Thyroid gland (tissue), 4 donors: ENCODE results near the gene CAMK1. TPM values are rescaled to one million over a fixed set of nuclear protein-coding genes. Genes with fewer than 3 reads are reported as not detected.

ENCODE experiments used
- DNase-seq, 2 donors: peaks; one replicate each; pipeline ENCODE4 v3.0.0-alpha.2; 2019
- H3K27ac ChIP-seq, 3 donors: fragments of 200-600 bp; sonication (generic); 1 replicate in 2 of 3; 2 replicates in 1 of 3; pipeline ENCODE4 v1.5.1; 2016 to 2019; ENCODE audit warnings: mild to moderate bottlenecking in 1 of 3, moderate library complexity in 1 of 3
- H3K27me3 ChIP-seq: fragments of 200-600 bp; sonication (generic); one replicate; pipeline ENCODE4 v1.5.1; 2019
- H3K36me3 ChIP-seq, 2 donors: fragments of 200-600 bp; sonication (generic); one replicate each; pipeline ENCODE4 v1.5.1; 2016 to 2019
- H3K4me1 ChIP-seq, 2 donors: fragments of 200-600 bp; sonication (generic); one replicate each; pipeline ENCODE4 v1.5.1; 2017 to 2019
- H3K4me3 ChIP-seq, 3 donors: fragments of 200-600 bp; sonication (generic); replicated peaks in 1 of 3; 1 replicate in 2 of 3; 2 replicates in 1 of 3; pipeline ENCODE4 v1.5.1; 2016; ENCODE audit warnings: mild to moderate bottlenecking in 1 of 3
- H3K9me3 ChIP-seq: fragments of 200-600 bp; sonication (generic); one replicate; pipeline ENCODE4 v1.5.1; 2017
- CTCF ChIP-seq, 6 experiments: fragments of 200-600 bp in 3 of 6; fragments of 450-650 bp in 3 of 6; sonication (generic) in 3 of 6; IDR thresholded peaks; one replicate each; pipeline ENCODE4 v1.5.1; 2016 to 2019; ENCODE audit warnings: antibody characterized with exemption in 6 of 6, mild to moderate bottlenecking in 2 of 6, inconsistent platforms in 1 of 6, moderate library complexity in 1 of 6
- POLR2A ChIP-seq, 2 donors: fragments of 450-650 bp; IDR thresholded peaks; one replicate each; pipeline ENCODE4 v1.6.1; 2017; ENCODE audit warnings: antibody characterized with exemption in 2 of 2, mild to moderate bottlenecking in 2 of 2, moderate library complexity in 1 of 2
- whole genome bisulfite sequencing, 2 donors: methylation state at CpG; one replicate each; pipeline ENCODE4 v1.1.5; 2017; 5-methylcytosine and 5-hydroxymethylcytosine counted together
- intact Hi-C: fragments of 100-400 bp; cut with DNase I; formaldehyde crosslinking; loops from one replicate; pipeline ENCODE4 v1.15.1; 2023
- total RNA-seq, 4 donors: library from RNA; depleted of rRNA; stranded (reverse); fragments of >200 nt; gene quantifications; one replicate each; pipeline ENCODE4 v1.2.3, GENCODE V29; 2016

Gene CAMK1
- total RNA-seq, 4 donors from 2014 or later = 32.1 to 44.8 (median 35.9) TPM

GRCh38 chr3:9809239-9809614 is 39.5 kb upstream of the CAMK1 start:
- H3K9me3 ChIP-seq = no peaks in the 10 kb centered on the region
- H3K27ac ChIP-seq = peak overlapping the region; percentile 76 to 96 (median 88)
- peaks cover 0 to 16% of the 10 kb centered on the region in 2 donors for H3K4me1 ChIP-seq
- 85 to 93% methylated on average over 4 of the region's 4 CpGs for WGBS, 2 donors
- H3K4me3 ChIP-seq = peak overlapping the region in 2 of 3 donors; percentile 65 to 68
- TF ChIP-seq CTCF (IDR thresholded peaks at IDR 0.05) = no peak
- no peak for TF ChIP-seq POLR2A (IDR thresholded peaks at IDR 0.05)
- peak; percentile 14 to 15 for DNase-seq
- intact Hi-C loops = no loop called here
- no peaks in the 10 kb centered on the region for H3K27me3 ChIP-seq
- peaks cover 27 to 28% of the 10 kb centered on the region in 2 donors for H3K36me3 ChIP-seq

GRCh38 chr3:9808345-9809037 is 38.7 kb upstream of the CAMK1 start:
- H3K4me3 ChIP-seq = no peak overlapping the region
- intact Hi-C loops = no loop called here
- H3K36me3 ChIP-seq = peaks cover 34 to 35% of the 10 kb centered on the region in 2 donors
- H3K9me3 ChIP-seq = no peaks in the 10 kb centered on the region
- H3K27me3 ChIP-seq = no peaks in the 10 kb centered on the region
- H3K4me1 ChIP-seq = peaks cover 0 to 16% of the 10 kb centered on the region in 2 donors
- WGBS, 2 donors = 63 to 80% methylated on average over 7 of the region's 7 CpGs
- no peak for TF ChIP-seq POLR2A (IDR thresholded peaks at IDR 0.05)
- TF ChIP-seq CTCF (IDR thresholded peaks at IDR 0.05) = no peak
- peak in 1 of 2 donors; percentile 23 for DNase-seq
- H3K27ac ChIP-seq = peak overlapping the region in 2 of 3 donors; percentile 88 to 96

- H3K4me1 ChIP-seq = peaks cover 0 to 16% of the 10 kb centered on the region in 2 donors
- WGBS, 2 donors = 83 to 90% methylated on average over 2 of the region's 2 CpGs
- no peak for DNase-seq
- H3K27ac ChIP-seq = no peak overlapping the region
- intact Hi-C loops = no loop called here
- H3K4me3 ChIP-seq = no peak overlapping the region
- peaks cover 39 to 40% of the 10 kb centered on the region in 2 donors for H3K36me3 ChIP-seq
- TF ChIP-seq POLR2A (IDR thresholded peaks at IDR 0.05) (no peak), CTCF (IDR thresholded peaks at IDR 0.05) (no peak)
- no peaks in the 10 kb centered on the region for H3K9me3 ChIP-seq
- H3K27me3 ChIP-seq = no peaks in the 10 kb centered on the region
Observed at GRCh38 chr3:9807981-9808344, 38.2 kb upstream of the CAMK1 start.

- H3K36me3 ChIP-seq = peaks cover 42 to 47% of the 10 kb centered on the region in 2 donors
- no peak for TF ChIP-seq CTCF (IDR thresholded peaks at IDR 0.05)
- no peak for TF ChIP-seq POLR2A (IDR thresholded peaks at IDR 0.05)
- intact Hi-C loops = no loop called here
- no peak for DNase-seq
- WGBS, 2 donors = 92 to 95% methylated on average over 7 of the region's 7 CpGs
- H3K4me3 ChIP-seq = no peak overlapping the region
- no peaks in the 10 kb centered on the region for H3K27me3 ChIP-seq
- H3K27ac ChIP-seq = no peak overlapping the region
- no peaks in the 10 kb centered on the region for H3K9me3 ChIP-seq
- H3K4me1 ChIP-seq = peaks cover 0 to 16% of the 10 kb centered on the region in 2 donors
Observed at GRCh38 chr3:9806688-9807589, 37.2 kb upstream of the CAMK1 start.

GRCh38 chr3:9806137-9806536 is 36.4 kb upstream of the CAMK1 start:
- Histone ChIP-seq H3K36me3 (peaks cover 50 to 55% of the 10 kb centered on the region in 2 donors), H3K9me3 (no peaks in the 10 kb centered on the region), H3K27me3 (no peaks in the 10 kb centered on the region), H3K27ac (no peak overlapping the region), H3K4me1 (peaks cover 0 to 15% of the 10 kb centered on the region in 2 donors), H3K4me3 (no peak overlapping the region)
- TF ChIP-seq CTCF (IDR thresholded peaks at IDR 0.05) (no peak), POLR2A (IDR thresholded peaks at IDR 0.05) (no peak)
- no peak for DNase-seq
- 96 to 97% methylated on average over 11 to 12 of the region's 12 CpGs for WGBS, 2 donors
- intact Hi-C loops = no loop called here
